ENCODE measurements around the gene GTPBP2.

DNA sequence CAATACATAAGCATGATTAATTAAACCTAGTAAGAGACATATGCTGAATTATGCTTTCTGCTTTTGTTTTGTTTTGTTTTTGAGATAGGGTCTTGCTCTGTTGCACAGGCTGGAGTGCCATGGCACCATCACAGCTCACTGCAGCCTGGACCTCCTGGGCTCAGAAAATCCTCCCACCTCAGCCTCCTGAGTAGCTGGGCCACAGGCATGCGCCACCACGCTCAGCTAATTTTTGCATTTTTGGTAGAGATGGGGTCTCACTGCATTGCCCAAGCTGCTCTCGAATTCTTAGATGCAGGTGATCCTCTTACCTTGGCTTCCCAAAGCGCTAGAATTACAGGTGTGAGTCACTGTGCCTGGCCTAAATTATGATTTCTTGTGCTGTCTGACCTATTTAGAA lies 57.0 kb downstream of the GTPBP2 start:
- TF ChIP-seq POLR2AphosphoS5 (IDR thresholded peaks at IDR 0.05; ENCODE audit: low read depth) (no peak), GABPA (IDR thresholded peaks at IDR 0.05; ENCODE audit: low read depth) (no peak), SPI1 (IDR thresholded peaks at IDR 0.05; ENCODE audit: borderline replicate concordance, low read depth) (no peak)
- TF ChIP-seq, protein P1, sequence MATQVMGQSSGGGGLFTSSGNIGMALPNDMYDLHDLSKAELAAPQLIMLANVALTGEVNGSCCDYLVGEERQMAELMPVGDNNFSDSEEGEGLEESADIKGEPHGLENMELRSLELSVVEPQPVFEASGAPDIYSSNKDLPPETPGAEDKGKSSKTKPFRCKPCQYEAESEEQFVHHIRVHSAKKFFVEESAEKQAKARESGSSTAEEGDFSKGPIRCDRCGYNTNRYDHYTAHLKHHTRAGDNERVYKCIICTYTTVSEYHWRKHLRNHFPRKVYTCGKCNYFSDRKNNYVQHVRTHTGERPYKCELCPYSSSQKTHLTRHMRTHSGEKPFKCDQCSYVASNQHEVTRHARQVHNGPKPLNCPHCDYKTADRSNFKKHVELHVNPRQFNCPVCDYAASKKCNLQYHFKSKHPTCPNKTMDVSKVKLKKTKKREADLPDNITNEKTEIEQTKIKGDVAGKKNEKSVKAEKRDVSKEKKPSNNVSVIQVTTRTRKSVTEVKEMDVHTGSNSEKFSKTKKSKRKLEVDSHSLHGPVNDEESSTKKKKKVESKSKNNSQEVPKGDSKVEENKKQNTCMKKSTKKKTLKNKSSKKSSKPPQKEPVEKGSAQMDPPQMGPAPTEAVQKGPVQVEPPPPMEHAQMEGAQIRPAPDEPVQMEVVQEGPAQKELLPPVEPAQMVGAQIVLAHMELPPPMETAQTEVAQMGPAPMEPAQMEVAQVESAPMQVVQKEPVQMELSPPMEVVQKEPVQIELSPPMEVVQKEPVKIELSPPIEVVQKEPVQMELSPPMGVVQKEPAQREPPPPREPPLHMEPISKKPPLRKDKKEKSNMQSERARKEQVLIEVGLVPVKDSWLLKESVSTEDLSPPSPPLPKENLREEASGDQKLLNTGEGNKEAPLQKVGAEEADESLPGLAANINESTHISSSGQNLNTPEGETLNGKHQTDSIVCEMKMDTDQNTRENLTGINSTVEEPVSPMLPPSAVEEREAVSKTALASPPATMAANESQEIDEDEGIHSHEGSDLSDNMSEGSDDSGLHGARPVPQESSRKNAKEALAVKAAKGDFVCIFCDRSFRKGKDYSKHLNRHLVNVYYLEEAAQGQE (IDR thresholded peaks at IDR 0.05; ENCODE audit: insufficient replicate concordance, low read depth): no peak
- TF ChIP-seq, protein P2, sequence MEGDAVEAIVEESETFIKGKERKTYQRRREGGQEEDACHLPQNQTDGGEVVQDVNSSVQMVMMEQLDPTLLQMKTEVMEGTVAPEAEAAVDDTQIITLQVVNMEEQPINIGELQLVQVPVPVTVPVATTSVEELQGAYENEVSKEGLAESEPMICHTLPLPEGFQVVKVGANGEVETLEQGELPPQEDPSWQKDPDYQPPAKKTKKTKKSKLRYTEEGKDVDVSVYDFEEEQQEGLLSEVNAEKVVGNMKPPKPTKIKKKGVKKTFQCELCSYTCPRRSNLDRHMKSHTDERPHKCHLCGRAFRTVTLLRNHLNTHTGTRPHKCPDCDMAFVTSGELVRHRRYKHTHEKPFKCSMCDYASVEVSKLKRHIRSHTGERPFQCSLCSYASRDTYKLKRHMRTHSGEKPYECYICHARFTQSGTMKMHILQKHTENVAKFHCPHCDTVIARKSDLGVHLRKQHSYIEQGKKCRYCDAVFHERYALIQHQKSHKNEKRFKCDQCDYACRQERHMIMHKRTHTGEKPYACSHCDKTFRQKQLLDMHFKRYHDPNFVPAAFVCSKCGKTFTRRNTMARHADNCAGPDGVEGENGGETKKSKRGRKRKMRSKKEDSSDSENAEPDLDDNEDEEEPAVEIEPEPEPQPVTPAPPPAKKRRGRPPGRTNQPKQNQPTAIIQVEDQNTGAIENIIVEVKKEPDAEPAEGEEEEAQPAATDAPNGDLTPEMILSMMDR (IDR thresholded peaks at IDR 0.05; ENCODE audit: insufficient read depth, low read length): no peak

Measured in HL-60 (cell line).